Measurements from ENCODE around the gene SCRN1. TPM values are rescaled to one million over a fixed set of nuclear protein-coding genes. Genes with fewer than 3 reads are reported as not detected.

SCRN1 gene
- polyA plus RNA-seq, 1 donor from 2014 or later: 130 TPM

DNA sequence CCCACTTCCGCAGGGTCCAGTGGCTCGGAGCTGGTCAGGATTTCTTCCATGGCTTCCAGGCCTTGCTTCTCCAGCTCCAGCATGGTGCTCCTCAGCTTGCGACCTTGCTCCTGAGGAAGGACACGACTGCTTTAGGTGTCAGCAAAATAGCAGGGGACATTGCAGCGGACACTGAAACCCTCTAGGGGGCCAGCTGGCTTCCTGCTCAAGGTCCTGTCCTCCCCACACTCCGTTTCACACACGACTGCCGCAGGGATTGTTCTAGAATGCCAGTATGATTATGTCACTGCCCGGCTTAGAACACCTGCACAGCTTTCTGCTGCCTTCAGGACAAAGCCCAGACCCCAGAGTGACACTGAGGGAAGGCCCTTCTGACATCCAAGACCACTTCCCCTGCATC lies 65.6 kb downstream of the SCRN1 start:
- Histone ChIP-seq H3K27me3 (ENCODE audit: insufficient read depth, low read depth, low read length) (no peaks in the 10 kb centered on the region), H3K9me2 (ENCODE audit: insufficient read depth, low read length) (no peaks in the 10 kb centered on the region), H3K9me3 (ENCODE audit: low read length) (no peaks in the 10 kb centered on the region), H2AFZ (ENCODE audit: low read depth, low read length) (no peak overlapping the region), H3K4me3 (ENCODE audit: low read length) (no peak overlapping the region), H3K27ac (ENCODE audit: low read length) (no peak overlapping the region), H3F3A (ENCODE audit: insufficient read depth, low read length, poor library complexity, severe bottlenecking) (no peaks in the 10 kb centered on the region), H3K9ac (ENCODE audit: low read length) (no peak overlapping the region), H3K79me2 (replicated peaks; ENCODE audit: insufficient read depth, low read length) (no peaks in the 10 kb centered on the region), H3K36me3 (ENCODE audit: insufficient read depth, low read length) (peaks cover 23% of the 10 kb centered on the region), H3K4me2 (ENCODE audit: low read length) (no peak overlapping the region), H4K20me1 (ENCODE audit: insufficient read depth) (no peaks in the 10 kb centered on the region)
- TF ChIP-seq, protein P1, sequence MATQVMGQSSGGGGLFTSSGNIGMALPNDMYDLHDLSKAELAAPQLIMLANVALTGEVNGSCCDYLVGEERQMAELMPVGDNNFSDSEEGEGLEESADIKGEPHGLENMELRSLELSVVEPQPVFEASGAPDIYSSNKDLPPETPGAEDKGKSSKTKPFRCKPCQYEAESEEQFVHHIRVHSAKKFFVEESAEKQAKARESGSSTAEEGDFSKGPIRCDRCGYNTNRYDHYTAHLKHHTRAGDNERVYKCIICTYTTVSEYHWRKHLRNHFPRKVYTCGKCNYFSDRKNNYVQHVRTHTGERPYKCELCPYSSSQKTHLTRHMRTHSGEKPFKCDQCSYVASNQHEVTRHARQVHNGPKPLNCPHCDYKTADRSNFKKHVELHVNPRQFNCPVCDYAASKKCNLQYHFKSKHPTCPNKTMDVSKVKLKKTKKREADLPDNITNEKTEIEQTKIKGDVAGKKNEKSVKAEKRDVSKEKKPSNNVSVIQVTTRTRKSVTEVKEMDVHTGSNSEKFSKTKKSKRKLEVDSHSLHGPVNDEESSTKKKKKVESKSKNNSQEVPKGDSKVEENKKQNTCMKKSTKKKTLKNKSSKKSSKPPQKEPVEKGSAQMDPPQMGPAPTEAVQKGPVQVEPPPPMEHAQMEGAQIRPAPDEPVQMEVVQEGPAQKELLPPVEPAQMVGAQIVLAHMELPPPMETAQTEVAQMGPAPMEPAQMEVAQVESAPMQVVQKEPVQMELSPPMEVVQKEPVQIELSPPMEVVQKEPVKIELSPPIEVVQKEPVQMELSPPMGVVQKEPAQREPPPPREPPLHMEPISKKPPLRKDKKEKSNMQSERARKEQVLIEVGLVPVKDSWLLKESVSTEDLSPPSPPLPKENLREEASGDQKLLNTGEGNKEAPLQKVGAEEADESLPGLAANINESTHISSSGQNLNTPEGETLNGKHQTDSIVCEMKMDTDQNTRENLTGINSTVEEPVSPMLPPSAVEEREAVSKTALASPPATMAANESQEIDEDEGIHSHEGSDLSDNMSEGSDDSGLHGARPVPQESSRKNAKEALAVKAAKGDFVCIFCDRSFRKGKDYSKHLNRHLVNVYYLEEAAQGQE (IDR thresholded peaks at IDR 0.05; ENCODE audit: borderline replicate concordance): no peak

DNA sequence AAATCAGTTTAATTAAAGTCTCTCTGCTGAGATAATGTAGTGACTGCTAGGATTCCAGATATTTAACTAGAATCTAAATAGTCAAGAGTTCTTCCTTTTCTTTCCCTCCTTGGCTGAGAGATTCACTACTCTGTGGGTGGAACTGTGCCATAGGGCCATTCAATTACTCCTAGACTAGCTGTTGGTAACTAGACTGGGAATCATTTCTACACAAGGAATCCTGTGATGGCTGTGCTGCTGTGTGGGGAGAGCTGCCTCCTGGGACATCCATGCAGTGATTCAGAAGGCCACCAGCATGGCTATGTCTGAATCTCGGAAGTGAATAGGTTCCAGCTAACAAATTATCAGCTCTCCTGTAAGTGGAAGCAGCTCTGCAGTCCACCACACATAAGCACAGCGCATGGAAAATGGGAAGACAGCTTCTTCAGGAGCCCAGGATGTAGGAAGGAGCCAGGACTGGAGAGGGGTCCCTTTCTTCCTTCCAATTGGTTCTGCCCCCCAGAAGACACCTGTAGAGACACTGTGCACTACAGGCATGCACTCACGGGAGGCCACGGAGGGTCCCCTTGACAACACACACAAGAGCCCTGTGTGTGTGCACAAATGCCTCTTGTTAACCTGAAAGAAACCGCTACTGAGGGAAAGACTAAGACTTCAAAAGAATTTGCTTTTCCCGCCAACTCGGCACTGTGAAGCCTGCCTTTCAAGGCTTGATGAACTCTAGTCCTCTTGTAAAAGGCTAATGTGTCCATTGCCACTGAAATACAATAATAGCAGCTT lies 66.5 kb downstream of the SCRN1 start:
- H3K79me2 ChIP-seq (replicated peaks; ENCODE audit: insufficient read depth, low read length): no peaks in the 10 kb centered on the region
- H3K9me3 ChIP-seq (ENCODE audit: low read length): no peaks in the 10 kb centered on the region
- H3K36me3 ChIP-seq (ENCODE audit: insufficient read depth, low read length): peaks cover 23% of the 10 kb centered on the region
- no peak for TF ChIP-seq EP300 (conservative IDR thresholded peaks at IDR 0.05; ENCODE audit: poor library complexity, severe bottlenecking)
- no peak for TF ChIP-seq EZH2 (IDR thresholded peaks at IDR 0.05; ENCODE audit: borderline replicate concordance, insufficient read depth, low read length, poor library complexity, severe bottlenecking)
- no peak for TF ChIP-seq MXI1 (conservative IDR thresholded peaks at IDR 0.05; ENCODE audit: poor library complexity, severe bottlenecking)
- TF ChIP-seq, protein P1 (IDR thresholded peaks at IDR 0.05; ENCODE audit: borderline replicate concordance): no peak
- no peak for TF ChIP-seq SMC3 (conservative IDR thresholded peaks at IDR 0.05; ENCODE audit: poor library complexity)
- no peak for TF ChIP-seq TAF1 (IDR thresholded peaks at IDR 0.05; ENCODE audit: low read depth)
- TF ChIP-seq, protein P2, sequence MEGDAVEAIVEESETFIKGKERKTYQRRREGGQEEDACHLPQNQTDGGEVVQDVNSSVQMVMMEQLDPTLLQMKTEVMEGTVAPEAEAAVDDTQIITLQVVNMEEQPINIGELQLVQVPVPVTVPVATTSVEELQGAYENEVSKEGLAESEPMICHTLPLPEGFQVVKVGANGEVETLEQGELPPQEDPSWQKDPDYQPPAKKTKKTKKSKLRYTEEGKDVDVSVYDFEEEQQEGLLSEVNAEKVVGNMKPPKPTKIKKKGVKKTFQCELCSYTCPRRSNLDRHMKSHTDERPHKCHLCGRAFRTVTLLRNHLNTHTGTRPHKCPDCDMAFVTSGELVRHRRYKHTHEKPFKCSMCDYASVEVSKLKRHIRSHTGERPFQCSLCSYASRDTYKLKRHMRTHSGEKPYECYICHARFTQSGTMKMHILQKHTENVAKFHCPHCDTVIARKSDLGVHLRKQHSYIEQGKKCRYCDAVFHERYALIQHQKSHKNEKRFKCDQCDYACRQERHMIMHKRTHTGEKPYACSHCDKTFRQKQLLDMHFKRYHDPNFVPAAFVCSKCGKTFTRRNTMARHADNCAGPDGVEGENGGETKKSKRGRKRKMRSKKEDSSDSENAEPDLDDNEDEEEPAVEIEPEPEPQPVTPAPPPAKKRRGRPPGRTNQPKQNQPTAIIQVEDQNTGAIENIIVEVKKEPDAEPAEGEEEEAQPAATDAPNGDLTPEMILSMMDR (IDR thresholded peaks at IDR 0.05; ENCODE audit: poor library complexity, severe bottlenecking): no peak
- H3K4me3 ChIP-seq (ENCODE audit: low read length): no peak overlapping the region
- H3K4me2 ChIP-seq (ENCODE audit: low read length): no peak overlapping the region
- H3K27me3 ChIP-seq (ENCODE audit: insufficient read depth, low read depth, low read length): no peaks in the 10 kb centered on the region
- H3K9me2 ChIP-seq (ENCODE audit: insufficient read depth, low read length): no peaks in the 10 kb centered on the region
- H2AFZ ChIP-seq (ENCODE audit: low read depth, low read length): no peak overlapping the region
- no peak overlapping the region for H3K27ac ChIP-seq (ENCODE audit: low read length)
- no peaks in the 10 kb centered on the region for H4K20me1 ChIP-seq (ENCODE audit: insufficient read depth)
- no peak overlapping the region for H3K9ac ChIP-seq (ENCODE audit: low read length)
- no peaks in the 10 kb centered on the region for H3F3A ChIP-seq (ENCODE audit: insufficient read depth, low read length, poor library complexity, severe bottlenecking)

Measured in neural cell (in vitro differentiated cells).